Measurements from ENCODE around the gene RIMBP2. TPM values are rescaled to one million over a fixed set of nuclear protein-coding genes. Genes with fewer than 3 reads are reported as not detected.

The RIMBP2 gene
- total RNA-seq, 1 experiment from 2014 or later, result 0.95 TPM

GRCh38 chr12:130619385-130620001 is 96.6 kb downstream of the RIMBP2 start:
- no TSS peak for BruUV-seq (replicated peaks)
- ChIA-PET POLR2A (ENCODE audit: low non-redundant PET) (no interaction called here), CTCF (no interaction called here)
- no peak for DNase-seq (ENCODE audit: low spot score)
- Histone ChIP-seq H3K27ac (ENCODE audit: low read depth, low read length, poor library complexity, severe bottlenecking) (no peak overlapping the region), H3K9me3 (ENCODE audit: low read depth, low read length, poor library complexity, severe bottlenecking) (no peaks in the 10 kb centered on the region), H3K36me3 (ENCODE audit: insufficient read depth, low read length, poor library complexity, severe bottlenecking) (no peaks in the 10 kb centered on the region), H3K4me3 (ENCODE audit: low read depth, low read length, poor library complexity, severe bottlenecking) (no peak overlapping the region), H3K27me3 (replicated peaks; ENCODE audit: insufficient read depth, low read depth, low read length, poor library complexity) (no peaks in the 10 kb centered on the region), H3K4me1 (ENCODE audit: insufficient read depth, low read length, poor library complexity, severe bottlenecking) (no peaks in the 10 kb centered on the region)
- intact Hi-C loops (cut with micrococcal nuclease; ENCODE audit: unreplicated experiment), result no loop called here
- TF ChIP-seq EZH2 (IDR thresholded peaks at IDR 0.05; ENCODE audit: borderline replicate concordance, low read depth, low read length, poor library complexity, severe bottlenecking), result no peak
- TF ChIP-seq, protein P1, sequence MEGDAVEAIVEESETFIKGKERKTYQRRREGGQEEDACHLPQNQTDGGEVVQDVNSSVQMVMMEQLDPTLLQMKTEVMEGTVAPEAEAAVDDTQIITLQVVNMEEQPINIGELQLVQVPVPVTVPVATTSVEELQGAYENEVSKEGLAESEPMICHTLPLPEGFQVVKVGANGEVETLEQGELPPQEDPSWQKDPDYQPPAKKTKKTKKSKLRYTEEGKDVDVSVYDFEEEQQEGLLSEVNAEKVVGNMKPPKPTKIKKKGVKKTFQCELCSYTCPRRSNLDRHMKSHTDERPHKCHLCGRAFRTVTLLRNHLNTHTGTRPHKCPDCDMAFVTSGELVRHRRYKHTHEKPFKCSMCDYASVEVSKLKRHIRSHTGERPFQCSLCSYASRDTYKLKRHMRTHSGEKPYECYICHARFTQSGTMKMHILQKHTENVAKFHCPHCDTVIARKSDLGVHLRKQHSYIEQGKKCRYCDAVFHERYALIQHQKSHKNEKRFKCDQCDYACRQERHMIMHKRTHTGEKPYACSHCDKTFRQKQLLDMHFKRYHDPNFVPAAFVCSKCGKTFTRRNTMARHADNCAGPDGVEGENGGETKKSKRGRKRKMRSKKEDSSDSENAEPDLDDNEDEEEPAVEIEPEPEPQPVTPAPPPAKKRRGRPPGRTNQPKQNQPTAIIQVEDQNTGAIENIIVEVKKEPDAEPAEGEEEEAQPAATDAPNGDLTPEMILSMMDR (conservative IDR thresholded peaks at IDR 0.05; ENCODE audit: low read depth, low read length), result no peak

- no peaks in the 10 kb centered on the region for H3K4me1 ChIP-seq (ENCODE audit: insufficient read depth, low read length, poor library complexity, severe bottlenecking)
- CTCF ChIA-PET, result no interaction called here
- POLR2A ChIA-PET (ENCODE audit: low non-redundant PET), result no interaction called here
- H3K4me3 ChIP-seq (ENCODE audit: low read depth, low read length, poor library complexity, severe bottlenecking), result no peak overlapping the region
- intact Hi-C loops (cut with micrococcal nuclease; ENCODE audit: unreplicated experiment), result no loop called here
- H3K36me3 ChIP-seq (ENCODE audit: insufficient read depth, low read length, poor library complexity, severe bottlenecking), result no peaks in the 10 kb centered on the region
- no peak overlapping the region for H3K27ac ChIP-seq (ENCODE audit: low read depth, low read length, poor library complexity, severe bottlenecking)
- DNase-seq (ENCODE audit: low spot score), result no peak
- no peaks in the 10 kb centered on the region for H3K9me3 ChIP-seq (ENCODE audit: low read depth, low read length, poor library complexity, severe bottlenecking)
- TF ChIP-seq EZH2 (IDR thresholded peaks at IDR 0.05; ENCODE audit: borderline replicate concordance, low read depth, low read length, poor library complexity, severe bottlenecking), result no peak
- TF ChIP-seq, protein P1 (conservative IDR thresholded peaks at IDR 0.05; ENCODE audit: low read depth, low read length), result no peak
- BruUV-seq (replicated peaks), result no TSS peak
- no peaks in the 10 kb centered on the region for H3K27me3 ChIP-seq (replicated peaks; ENCODE audit: insufficient read depth, low read depth, low read length, poor library complexity)
Measured at GRCh38 chr12:130617219-130617618, 98.9 kb downstream of the RIMBP2 start.

- CTCF ChIA-PET, result no interaction called here
- no TSS peak for BruUV-seq (replicated peaks)
- intact Hi-C loops (cut with micrococcal nuclease; ENCODE audit: unreplicated experiment), result no loop called here
Measured at GRCh38 chr12:130615861-130616345, 100.2 kb downstream of the RIMBP2 start.

More at GRCh38 chr12:130615861-130616345, 100.2 kb downstream of the RIMBP2 start:
- TF ChIP-seq, protein P1 (conservative IDR thresholded peaks at IDR 0.05; ENCODE audit: low read depth, low read length), result no peak
- TF ChIP-seq EZH2 (IDR thresholded peaks at IDR 0.05; ENCODE audit: borderline replicate concordance, low read depth, low read length, poor library complexity, severe bottlenecking), result no peak
- H3K27me3 ChIP-seq (replicated peaks; ENCODE audit: insufficient read depth, low read depth, low read length, poor library complexity), result no peaks in the 10 kb centered on the region
- H3K4me3 ChIP-seq (ENCODE audit: low read depth, low read length, poor library complexity, severe bottlenecking), result no peak overlapping the region
- no peak for DNase-seq (ENCODE audit: low spot score)
- no peaks in the 10 kb centered on the region for H3K36me3 ChIP-seq (ENCODE audit: insufficient read depth, low read length, poor library complexity, severe bottlenecking)
- H3K4me1 ChIP-seq (ENCODE audit: insufficient read depth, low read length, poor library complexity, severe bottlenecking), result no peaks in the 10 kb centered on the region
- no peak overlapping the region for H3K27ac ChIP-seq (ENCODE audit: low read depth, low read length, poor library complexity, severe bottlenecking)
- POLR2A ChIA-PET (ENCODE audit: low non-redundant PET), result interaction anchor here (0.6 kb wide), 1 partner anchor 60 kb away, joined by 4 read pairs; no protein-coding TSS in a partner anchor
- H3K9me3 ChIP-seq (ENCODE audit: low read depth, low read length, poor library complexity, severe bottlenecking), result no peaks in the 10 kb centered on the region
